GM23248 (cell line): Measurements from ENCODE around the gene LRRC59.
"Not testable (repeated sequence)": the region's sequence is repeated elsewhere in the genome, so short reads cannot be mapped to it uniquely, and the experiment has no call there.

Experiments
- EZH2 ChIP-seq: fragments of 200-600 bp; sonication (generic); IDR thresholded peaks from 2 replicates; pipeline ENCODE4 v1.6.1; 2018; ENCODE audit warnings: antibody characterized with exemption, mild to moderate bottlenecking; ENCODE audit not compliant: insufficient read depth, poor library complexity, severe bottlenecking
- EZH2phosphoT487 ChIP-seq: fragments of 200-600 bp; sonication (generic); IDR thresholded peaks from 2 replicates; pipeline ENCODE4 v1.6.1; 2018; ENCODE audit warnings: antibody characterized with exemption, moderate library complexity, mild to moderate bottlenecking, low read depth; ENCODE audit not compliant: insufficient read depth

DNA sequence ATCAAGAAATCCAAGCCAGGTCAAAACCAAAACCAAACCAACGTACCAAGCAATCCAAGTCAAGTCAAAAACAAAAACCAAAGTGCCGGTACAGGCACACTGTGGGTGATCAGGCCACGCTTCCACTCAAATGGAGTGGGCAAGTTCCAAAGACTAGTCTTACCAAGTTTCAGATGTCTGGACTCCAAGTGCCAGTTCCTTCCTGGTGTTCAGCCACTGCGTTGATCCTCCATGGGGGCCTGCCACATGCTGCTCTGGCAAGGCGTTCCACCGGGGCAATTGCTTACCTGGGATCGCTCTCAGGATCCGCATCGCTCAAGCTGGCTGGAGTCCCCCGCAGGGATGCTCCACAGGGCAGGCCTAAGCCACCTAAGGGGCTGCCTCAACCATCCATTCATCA is 22.3 kb upstream of the LRRC59 start:
- not testable (repeated sequence) for TF ChIP-seq EZH2phosphoT487, EZH2
